Duodenal mucosa (tissue), 2 donors: Measurements from ENCODE around the gene PDPK1.
"Not testable (repeated sequence)": the region's sequence is repeated elsewhere in the genome, so short reads cannot be mapped to it uniquely, and the experiment has no call there.

Experiments
- H3K27ac ChIP-seq: one replicate; pipeline ENCODE4 v1.7.0; 2013; ENCODE audit warnings: low read depth, low read length
- H3K27me3 ChIP-seq, 2 donors: one replicate each; pipeline ENCODE4 v1.7.0; 2013; ENCODE audit warnings: low read length in 2 of 2, control low read depth in 1 of 2; ENCODE audit not compliant: insufficient read depth in 2 of 2, control insufficient read depth in 1 of 2
- H3K36me3 ChIP-seq, 2 donors: one replicate each; pipeline ENCODE4 v1.7.0; 2013; ENCODE audit warnings: low read length in 2 of 2, control low read depth in 1 of 2; ENCODE audit not compliant: insufficient read depth in 2 of 2, control insufficient read depth in 1 of 2
- H3K4me1 ChIP-seq, 2 donors: one replicate each; pipeline ENCODE4 v1.7.0; 2013; ENCODE audit warnings: low read length in 2 of 2, control low read depth in 1 of 2; ENCODE audit not compliant: insufficient read depth in 2 of 2, control insufficient read depth in 1 of 2
- H3K4me3 ChIP-seq, 2 donors: one replicate each; pipeline ENCODE4 v1.7.0; 2013; ENCODE audit warnings: low read length in 2 of 2, low read depth in 1 of 2
- H3K9ac ChIP-seq, 2 donors: one replicate each; pipeline ENCODE4 v1.7.0; 2013; ENCODE audit warnings: low read length in 2 of 2, low read depth in 1 of 2
- H3K9me3 ChIP-seq, 2 donors: one replicate each; pipeline ENCODE4 v1.7.0; 2013; ENCODE audit warnings: low read length in 2 of 2, control low read depth in 1 of 2; ENCODE audit not compliant: control insufficient read depth in 1 of 2

Gene PDPK1

DNA sequence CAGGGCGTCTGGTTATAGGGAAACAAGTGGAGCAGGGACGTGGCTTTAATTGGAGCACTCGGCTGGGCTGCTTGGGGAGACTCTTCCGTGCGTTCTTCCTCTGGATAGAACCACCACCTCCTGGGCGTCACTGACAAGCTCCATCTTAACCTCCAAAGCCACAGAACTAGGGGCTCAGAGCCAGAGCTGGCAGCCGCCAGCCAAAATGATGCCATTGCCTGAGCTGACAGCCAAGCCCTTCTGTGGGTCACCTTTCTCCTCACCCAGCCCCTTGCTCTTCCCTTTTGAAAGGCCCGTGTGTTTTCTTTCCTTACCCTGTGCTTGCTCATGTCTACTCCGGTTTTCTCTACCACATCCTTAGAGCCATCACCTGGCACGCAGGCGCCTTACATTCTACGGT lies 62.0 kb downstream of the PDPK1 start:
- not testable (repeated sequence) for H3K9ac ChIP-seq, H3K4me1 ChIP-seq, H3K9me3 ChIP-seq, H3K27me3 ChIP-seq, H3K4me3 ChIP-seq, H3K27ac ChIP-seq
- H3K36me3 ChIP-seq: peaks cover 26 to 35% of the 10 kb centered on the region in 2 donors

DNA sequence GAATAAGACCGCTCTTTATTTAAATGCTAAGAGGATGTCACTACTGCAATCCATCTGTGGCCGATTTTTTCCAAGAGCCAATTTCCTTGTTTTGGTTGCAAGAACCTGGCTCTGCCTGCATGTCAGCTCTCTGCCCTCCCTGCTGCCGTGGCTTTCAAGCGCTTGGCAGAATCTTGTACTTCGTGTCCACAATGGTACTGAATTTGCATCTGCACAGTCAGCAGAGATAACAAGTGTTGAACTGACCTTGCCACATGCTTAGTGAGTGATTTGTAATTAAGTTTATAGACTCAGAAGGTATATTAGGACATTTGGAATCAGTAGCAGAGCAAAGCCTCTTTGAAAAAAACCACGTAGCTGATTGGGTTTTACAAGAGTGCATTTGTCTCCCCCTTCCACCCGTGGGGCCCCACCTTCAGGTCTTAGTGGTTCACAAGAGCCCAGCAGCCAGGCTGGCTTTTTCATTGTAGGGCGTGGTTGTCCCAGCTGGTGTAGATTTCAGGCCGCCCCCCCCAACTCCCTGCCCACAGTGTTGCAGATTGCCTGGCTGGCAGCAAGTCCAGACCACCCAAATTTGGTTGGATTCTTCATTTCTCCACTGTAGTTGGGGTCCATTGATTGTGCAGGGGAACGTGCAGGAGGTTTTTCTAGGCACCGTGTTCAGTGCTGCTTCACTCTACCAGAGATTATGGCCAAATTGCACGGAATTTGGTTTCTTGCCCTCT lies 63.6 kb downstream of the PDPK1 start:
- not testable (repeated sequence) for H3K9me3 ChIP-seq, H3K27ac ChIP-seq, H3K4me3 ChIP-seq, H3K27me3 ChIP-seq, H3K4me1 ChIP-seq, H3K9ac ChIP-seq
- H3K36me3 ChIP-seq: peaks cover 19 to 26% of the 10 kb centered on the region in 2 donors

GRCh38 chr16:2602175-2602574 lies 64.4 kb downstream of the PDPK1 start:
- H3K9ac ChIP-seq, H3K27me3 ChIP-seq, H3K9me3 ChIP-seq, H3K4me3 ChIP-seq, H3K27ac ChIP-seq, H3K4me1 ChIP-seq: not testable (repeated sequence)
- peaks cover 16 to 19% of the 10 kb centered on the region in 2 donors for H3K36me3 ChIP-seq

- H3K9ac ChIP-seq: peak overlapping the region; percentile 90 to 93
- peak overlapping the region; percentile 69 for H3K27ac ChIP-seq
- peaks cover 7% of the 10 kb centered on the region in 2 donors for H3K36me3 ChIP-seq
- peaks cover 0 to 4% of the 10 kb centered on the region in 2 donors for H3K4me1 ChIP-seq
- H3K9me3 ChIP-seq: no peaks in the 10 kb centered on the region
- no peaks in the 10 kb centered on the region for H3K27me3 ChIP-seq
- peak overlapping the region; percentile 88 to 98 for H3K4me3 ChIP-seq
Observed at GRCh38 chr16:2603165-2604015, 65.6 kb downstream of the PDPK1 start.

DNA sequence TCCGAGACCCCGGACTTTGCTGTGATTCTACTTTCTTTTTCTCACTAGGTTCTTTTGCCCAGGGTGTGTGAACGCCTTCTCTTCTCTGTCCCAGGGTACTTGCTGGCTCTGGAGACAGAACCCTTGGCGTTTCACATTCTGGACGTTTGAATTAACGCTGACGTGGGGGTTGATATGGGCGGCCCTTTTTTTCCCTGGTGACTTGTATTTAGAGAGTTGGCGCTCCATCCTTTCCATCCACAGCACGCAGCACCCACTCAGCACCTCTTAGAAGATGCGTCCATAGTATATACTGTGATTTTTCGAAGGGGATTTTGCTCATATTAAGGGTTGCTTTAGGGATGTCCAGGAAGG lies 66.2 kb downstream of the PDPK1 start:
- H3K4me3 ChIP-seq: peak overlapping the region; percentile 88 to 98
- H3K27ac ChIP-seq, H3K4me1 ChIP-seq: not testable (repeated sequence)

GRCh38 chr16:2606820-2607219 lies 69.0 kb downstream of the PDPK1 start:
- H3K4me1 ChIP-seq, H3K27me3 ChIP-seq, H3K27ac ChIP-seq, H3K9me3 ChIP-seq, H3K9ac ChIP-seq, H3K4me3 ChIP-seq: not testable (repeated sequence)
- H3K36me3 ChIP-seq: peaks cover 10 to 19% of the 10 kb centered on the region in 2 donors

More for the DNA sequence above, 66.2 kb downstream of the PDPK1 start:
- H3K9ac ChIP-seq: peak overlapping the region; percentile 90 to 93
- H3K36me3 ChIP-seq, H3K27me3 ChIP-seq, H3K9me3 ChIP-seq: not testable (repeated sequence)

DNA sequence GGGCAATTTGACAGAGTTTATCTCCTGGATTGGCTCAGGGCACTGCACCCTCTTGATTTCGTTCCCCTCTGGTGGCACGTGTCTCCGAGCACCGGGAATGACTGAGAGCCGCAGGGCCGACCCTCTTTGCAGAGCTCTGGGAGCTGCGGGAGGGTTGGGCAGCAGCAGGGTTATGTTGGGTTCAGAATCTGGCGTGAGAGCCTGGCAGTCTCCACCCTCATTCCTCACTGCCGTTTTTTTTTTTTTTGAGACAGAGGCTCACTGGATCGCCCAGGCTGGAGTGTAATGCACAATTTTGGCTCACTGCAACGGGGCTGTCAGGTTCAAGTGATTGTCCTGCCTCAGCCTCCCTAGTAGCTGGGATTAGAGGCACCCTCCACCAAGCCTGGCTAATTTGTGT lies 71.5 kb downstream of the PDPK1 start:
- not testable (repeated sequence) for H3K4me3 ChIP-seq, H3K27ac ChIP-seq, H3K9me3 ChIP-seq, H3K9ac ChIP-seq, H3K4me1 ChIP-seq, H3K27me3 ChIP-seq
- peaks cover 10 to 19% of the 10 kb centered on the region in 2 donors for H3K36me3 ChIP-seq

- Histone ChIP-seq H3K4me1 (peaks cover 0 to 4% of the 10 kb centered on the region in 2 donors), H3K27me3 (no peaks in the 10 kb centered on the region), H3K36me3 (peaks cover 10 to 22% of the 10 kb centered on the region in 2 donors), H3K9ac (no peak overlapping the region), H3K27ac (no peak overlapping the region), H3K9me3 (no peaks in the 10 kb centered on the region), H3K4me3 (no peak overlapping the region)
Observed at GRCh38 chr16:2609827-2610470, 72.1 kb downstream of the PDPK1 start.

GRCh38 chr16:2610781-2611498 lies 73.1 kb downstream of the PDPK1 start:
- Histone ChIP-seq H3K9me3 (no peaks in the 10 kb centered on the region), H3K4me3 (no peak overlapping the region), H3K9ac (no peak overlapping the region), H3K4me1 (peaks cover 0 to 4% of the 10 kb centered on the region in 2 donors), H3K27ac (no peak overlapping the region), H3K36me3 (peaks cover 10 to 24% of the 10 kb centered on the region in 2 donors), H3K27me3 (no peaks in the 10 kb centered on the region)
